Measurements from ENCODE around the gene RSAD2. TPM values are rescaled to one million over a fixed set of nuclear protein-coding genes. Genes with fewer than 3 reads are reported as not detected.

Gene RSAD2
- polyA plus RNA-seq, 2 of the 4 experiments (the other 2 are of a cell fraction) = 0.03 to 0.06 TPM

- ATAC-seq (no peak), FAIRE-seq (no peak), DNase-seq (ENCODE audit: low read depth in 1 of 2, low spot score in 1 of 2) (no peak)
- TF ChIP-seq BCL3 (IDR thresholded peaks at IDR 0.05) (no peak), CHD4 (IDR thresholded peaks at IDR 0.05; ENCODE audit: borderline replicate concordance) (no peak), CHD2 (IDR thresholded peaks at IDR 0.05; ENCODE audit: low read length, partially characterized antibody) (no peak), HDAC2 (IDR thresholded peaks at IDR 0.05) (no peak), ZFP36 (IDR thresholded peaks at IDR 0.05; ENCODE audit: borderline replicate concordance, partially characterized antibody) (no peak), PHF8 (IDR thresholded peaks at IDR 0.05; ENCODE audit: borderline replicate concordance, low read depth) (no peak), RCOR1 (IDR thresholded peaks at IDR 0.05; ENCODE audit: low read depth, low read length) (no peak), GATA3 (IDR thresholded peaks at IDR 0.05; ENCODE audit: borderline replicate concordance) (no peak), CEBPB (IDR thresholded peaks at IDR 0.05) (no peak), NR3C1 (IDR thresholded peaks at IDR 0.05) (no peak), FOSB (CRISPR knock-in tag; IDR thresholded peaks at IDR 0.05) (no peak), BHLHE40 (IDR thresholded peaks at IDR 0.05; ENCODE audit: low read depth, low read length) (no peak), JUN (IDR thresholded peaks at IDR 0.05) (no peak), USF2 (IDR thresholded peaks at IDR 0.05) (no peak), ESRRA (IDR thresholded peaks at IDR 0.05; ENCODE audit: borderline replicate concordance, low read length) (no peak)
- TF ChIP-seq, protein P1, sequence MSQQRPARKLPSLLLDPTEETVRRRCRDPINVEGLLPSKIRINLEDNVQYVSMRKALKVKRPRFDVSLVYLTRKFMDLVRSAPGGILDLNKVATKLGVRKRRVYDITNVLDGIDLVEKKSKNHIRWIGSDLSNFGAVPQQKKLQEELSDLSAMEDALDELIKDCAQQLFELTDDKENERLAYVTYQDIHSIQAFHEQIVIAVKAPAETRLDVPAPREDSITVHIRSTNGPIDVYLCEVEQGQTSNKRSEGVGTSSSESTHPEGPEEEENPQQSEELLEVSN (IDR thresholded peaks at IDR 0.05; ENCODE audit: borderline replicate concordance, low read depth) = no peak
- no peak overlapping the region for H3K4me2 ChIP-seq
- no peak overlapping the region for H3K4me3 ChIP-seq
- peaks cover 1% of the 10 kb centered on the region; the same call in 2 of the 3 replicates for H3K4me1 ChIP-seq
- ChIA-PET CTCF (interaction anchor here (1.4 kb wide), 1 partner anchor 9 kb away, joined by 3 read pairs; no protein-coding TSS in a partner anchor), POLR2A (no interaction called here)
- H3K27ac ChIP-seq = no peak overlapping the region
- no peaks in the 10 kb centered on the region for H3K9me3 ChIP-seq
- WGBS (ENCODE audit: missing lambda C conversion rate) = 84% methylated on average over 10 of the region's 10 CpGs
Observed at GRCh38 chr2:6941299-6942046, 63.9 kb downstream of the RSAD2 start.

GRCh38 chr2:6942848-6943247 is 65.3 kb downstream of the RSAD2 start:
- no peak for FAIRE-seq
- no peak for TF ChIP-seq TFCP2L1 (CRISPR knock-in tag; IDR thresholded peaks at IDR 0.05)
- no peak for TF ChIP-seq ZSCAN20 (CRISPR knock-in tag; IDR thresholded peaks at IDR 0.05)
- TF ChIP-seq JUN (IDR thresholded peaks at IDR 0.05) = no peak
- TF ChIP-seq CEBPB (IDR thresholded peaks at IDR 0.05) = no peak
- no peak for TF ChIP-seq TP53 (CRISPR knock-in tag; IDR thresholded peaks at IDR 0.05)
- no peak for TF ChIP-seq RARB (CRISPR knock-in tag; IDR thresholded peaks at IDR 0.05)
- TF ChIP-seq SREBF2 (IDR thresholded peaks at IDR 0.05) = no peak
- no peak for TF ChIP-seq NPAS2 (CRISPR knock-in tag; IDR thresholded peaks at IDR 0.05; ENCODE audit: borderline replicate concordance)
- no peak for TF ChIP-seq ZNF302 (CRISPR knock-in tag; IDR thresholded peaks at IDR 0.05)
- TF ChIP-seq HEYL (CRISPR knock-in tag; IDR thresholded peaks at IDR 0.05) = no peak
- no peak for TF ChIP-seq CHD4 (IDR thresholded peaks at IDR 0.05; ENCODE audit: borderline replicate concordance)
- TF ChIP-seq HDAC2 (IDR thresholded peaks at IDR 0.05) = no peak
- TF ChIP-seq HOXA7 (CRISPR knock-in tag; IDR thresholded peaks at IDR 0.05) = no peak
- H3K9me3 ChIP-seq = no peaks in the 10 kb centered on the region
- no peak for ATAC-seq
- no peak overlapping the region for H3K4me2 ChIP-seq
- H3K27ac ChIP-seq = no peak overlapping the region
- peaks cover 6% of the 10 kb centered on the region; the same call in 2 of the 3 replicates for H3K4me1 ChIP-seq
- H3K4me3 ChIP-seq = no peak overlapping the region
- ChIA-PET CTCF (interaction anchor here (0.8 to 1.3 kb wide), 3 partner anchors 14 to 26 kb away, joined by 3 to 4 read pairs (median 3); no protein-coding TSS in a partner anchor), POLR2A (no interaction called here)
- no peak for DNase-seq (ENCODE audit: low read depth in 1 of 2, low spot score in 1 of 2)
- 83% methylated on average over 8 of the region's 8 CpGs for WGBS (ENCODE audit: missing lambda C conversion rate)
